ENCODE results near the gene BSN.
A peak's percentile ranks its signal among the peaks of the same experiment; 100 is the strongest.

The BSN gene

DNA sequence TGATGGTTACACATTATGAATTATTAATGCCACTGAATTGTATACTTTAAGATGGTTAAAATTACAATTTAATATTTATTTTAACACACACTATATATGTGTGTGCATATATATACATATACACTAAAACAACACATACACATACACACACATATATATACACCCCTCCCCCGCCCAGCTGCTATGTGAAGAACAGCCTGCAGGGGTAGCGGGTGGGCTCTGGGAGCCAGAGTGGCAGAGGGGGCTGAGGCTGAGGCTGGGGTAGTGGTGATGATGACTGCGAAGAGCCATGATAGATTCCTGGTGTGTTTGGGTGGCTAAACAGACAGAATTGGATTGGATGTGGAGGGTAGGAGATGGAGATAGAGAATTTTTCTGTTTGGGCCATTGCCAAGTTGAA, 80.5 kb downstream of the BSN start:
- no peak for DNase-seq

DNA sequence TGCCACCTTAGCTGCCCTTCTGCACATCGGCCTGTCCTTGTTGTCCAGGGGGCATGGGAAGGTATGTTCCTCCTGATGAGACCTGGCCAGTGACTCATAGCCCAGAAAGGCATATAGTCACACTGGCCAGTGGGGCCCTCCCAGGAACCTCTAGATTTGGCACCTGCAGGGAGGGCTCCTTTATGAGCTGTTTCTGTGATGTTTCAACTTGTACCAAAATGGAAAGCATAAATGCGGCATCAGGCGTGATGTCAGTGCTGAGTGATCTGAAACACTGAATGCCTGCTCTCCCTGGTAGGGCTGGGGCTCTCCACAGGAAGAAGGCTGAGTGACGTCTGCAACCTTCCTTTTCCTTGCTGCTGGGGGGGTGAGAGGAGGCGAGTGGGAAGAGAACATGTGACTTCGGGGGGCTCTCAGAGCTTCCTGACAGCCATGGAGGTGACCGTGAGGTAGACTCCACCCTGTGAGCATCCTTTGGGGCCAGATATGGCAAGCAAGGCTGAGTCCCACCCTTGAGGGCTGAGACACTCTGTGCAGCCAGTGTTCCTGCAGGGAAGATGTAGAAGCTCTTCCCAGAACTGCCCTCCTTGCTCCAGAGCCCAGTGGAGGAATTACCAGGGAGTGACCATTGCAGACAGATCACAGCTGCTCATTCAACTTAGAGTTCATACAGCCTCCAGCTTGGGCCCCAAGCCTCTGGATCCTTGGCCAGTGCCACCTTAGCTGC, 82.8 kb downstream of the BSN start:
- DNase-seq, result no peak

DNA sequence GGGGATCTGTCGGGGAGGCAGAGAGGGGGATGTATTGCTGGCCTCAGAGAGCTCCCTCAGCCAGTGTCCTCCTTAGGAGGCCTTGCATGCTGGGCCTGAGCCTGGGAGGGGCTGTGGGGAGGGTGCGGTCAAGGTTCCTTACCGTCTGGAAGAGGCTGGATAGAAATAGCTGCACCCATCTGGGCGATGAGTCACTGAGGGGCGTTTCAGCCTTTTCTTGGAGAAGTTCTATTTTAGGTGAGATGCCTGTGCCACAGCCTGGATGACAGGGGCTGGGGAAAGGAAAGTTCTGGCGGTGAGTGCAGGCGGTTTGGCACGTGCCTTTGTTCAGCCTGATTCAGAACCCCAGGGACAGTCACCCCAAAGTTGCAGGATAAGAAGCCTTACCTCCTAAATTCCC, 84.2 kb downstream of the BSN start:
- DNase-seq, result peak; percentile 75

DNA sequence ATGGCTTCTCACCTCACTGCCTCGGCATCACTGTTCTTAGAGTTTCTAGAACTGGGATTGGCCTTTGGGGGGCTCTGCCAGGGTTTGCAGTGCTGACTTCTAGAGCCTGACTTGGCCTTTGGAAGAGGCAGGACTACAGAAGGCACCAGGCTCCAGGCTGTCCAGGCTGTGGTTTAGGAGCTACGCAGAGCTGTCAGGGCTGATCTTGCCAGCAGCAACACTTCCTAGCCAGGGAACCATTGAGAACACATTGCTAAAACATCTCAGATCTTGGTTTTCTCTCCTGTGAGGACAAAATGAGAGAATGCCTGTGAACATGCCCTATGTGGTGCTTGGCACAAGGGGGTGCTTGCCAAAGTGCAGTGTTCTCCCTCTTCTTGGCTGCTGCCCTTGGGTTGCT, 85.3 kb downstream of the BSN start:
- DNase-seq, result no peak

DNA sequence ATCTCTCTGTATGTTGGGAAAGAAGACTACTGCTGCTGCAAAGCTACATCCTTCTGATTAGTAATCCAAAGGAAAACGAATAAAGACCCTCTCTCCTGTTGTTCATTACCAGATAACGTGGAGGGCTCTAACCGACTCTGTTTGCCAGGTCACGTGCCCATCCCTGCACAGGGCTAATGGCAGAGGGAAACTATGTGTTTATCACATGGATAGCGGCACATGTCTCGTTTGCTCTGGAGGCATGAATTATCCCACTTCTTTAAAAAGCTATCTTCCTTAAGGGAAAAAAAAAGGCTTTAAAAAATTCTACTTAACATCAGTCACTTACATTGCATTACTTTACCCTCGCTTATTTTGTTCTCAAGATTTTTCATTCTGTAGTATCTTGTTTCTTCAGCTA, 87.0 kb downstream of the BSN start:
- DNase-seq, result no peak

DNA sequence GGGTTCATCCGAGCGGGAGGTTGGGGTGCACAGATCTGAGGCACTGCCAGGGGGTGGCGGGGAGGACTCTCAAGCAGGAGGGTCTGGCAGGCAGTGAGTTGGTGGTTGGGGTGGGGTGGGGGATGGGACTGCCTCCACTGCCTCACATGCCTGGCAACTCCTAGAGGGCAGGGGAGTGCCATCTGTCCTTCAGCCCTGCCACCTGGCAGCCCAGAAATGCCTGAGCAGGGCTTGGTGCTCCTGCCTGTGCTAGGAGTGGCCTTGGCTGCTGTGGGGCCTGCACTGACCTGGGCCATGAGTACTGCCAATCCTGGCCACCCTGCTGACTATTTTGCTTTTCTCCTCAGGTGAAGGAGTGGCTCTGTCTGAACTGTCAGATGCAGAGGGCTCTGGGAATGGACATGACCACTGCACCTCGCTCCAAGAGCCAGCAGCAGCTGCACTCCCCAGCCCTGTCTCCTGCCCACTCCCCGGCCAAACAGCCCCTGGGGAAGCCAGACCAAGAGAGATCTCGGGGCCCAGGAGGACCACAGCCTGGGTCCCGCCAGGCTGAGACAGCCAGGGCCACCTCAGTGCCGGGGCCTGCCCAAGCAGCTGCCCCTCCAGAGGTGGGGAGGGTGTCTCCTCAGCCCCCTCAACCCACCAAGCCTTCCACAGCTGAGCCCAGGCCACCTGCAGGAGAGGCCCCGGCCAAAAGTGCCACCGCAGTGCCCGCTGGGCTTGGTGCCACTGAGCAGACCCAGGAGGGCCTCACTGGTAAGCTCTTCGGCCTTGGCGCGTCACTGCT, 87.8 kb downstream of the BSN start:
- no peak for DNase-seq

DNA sequence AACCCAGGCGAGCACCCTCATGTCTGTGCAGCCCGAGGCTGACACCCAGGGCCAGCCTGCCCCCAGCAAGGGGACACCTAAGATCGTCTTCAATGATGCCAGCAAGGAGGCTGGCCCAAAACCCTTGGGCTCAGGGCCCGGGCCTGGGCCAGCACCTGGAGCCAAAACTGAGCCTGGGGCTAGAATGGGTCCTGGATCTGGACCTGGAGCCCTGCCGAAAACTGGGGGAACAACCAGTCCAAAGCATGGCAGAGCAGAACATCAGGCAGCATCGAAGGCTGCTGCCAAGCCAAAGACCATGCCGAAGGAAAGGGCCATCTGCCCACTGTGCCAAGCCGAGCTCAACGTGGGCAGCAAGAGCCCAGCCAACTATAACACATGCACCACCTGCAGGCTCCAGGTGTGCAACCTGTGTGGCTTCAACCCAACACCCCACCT, 88.5 kb downstream of the BSN start:
- DNase-seq, result no peak

DNA sequence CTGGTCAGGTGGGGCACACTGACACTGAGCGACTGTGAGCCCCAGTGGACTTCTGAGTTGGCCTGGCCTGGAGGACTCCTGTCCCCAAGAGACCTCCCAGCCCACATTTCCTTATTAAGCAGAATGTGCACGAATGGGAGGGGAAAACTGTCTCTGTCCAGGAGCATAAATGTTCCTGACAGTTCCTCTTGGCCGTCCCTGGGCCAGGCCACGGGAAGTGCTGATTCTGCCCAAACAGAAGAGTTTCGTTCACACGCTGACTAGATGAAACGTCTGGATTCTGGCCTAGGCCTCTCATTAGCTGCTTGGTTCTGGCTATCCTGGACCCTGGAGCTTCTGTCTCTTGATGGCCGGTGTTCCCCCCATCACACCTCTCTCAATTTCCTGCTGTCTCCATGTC, 90.4 kb downstream of the BSN start:
- no peak for DNase-seq

DNA sequence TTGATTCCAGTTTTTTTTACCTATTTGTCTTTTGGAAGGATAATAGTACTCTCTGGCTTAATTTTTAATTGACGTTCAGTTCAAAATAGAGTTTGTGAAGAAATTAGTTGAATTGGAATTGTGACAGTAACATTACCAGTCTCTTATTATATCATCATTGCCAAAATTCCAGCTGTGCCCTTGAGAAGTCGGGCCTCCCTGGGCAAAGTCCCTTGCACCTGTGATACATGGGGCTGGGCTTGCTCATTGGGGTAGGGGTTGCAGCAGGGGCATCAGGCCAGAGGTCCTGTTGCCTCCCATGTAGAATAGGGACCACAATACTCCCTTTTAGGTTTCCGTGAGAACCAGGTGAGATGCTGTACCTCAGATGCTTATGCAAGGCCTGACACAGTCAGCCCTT, 92.0 kb downstream of the BSN start:
- no peak for DNase-seq

DNA sequence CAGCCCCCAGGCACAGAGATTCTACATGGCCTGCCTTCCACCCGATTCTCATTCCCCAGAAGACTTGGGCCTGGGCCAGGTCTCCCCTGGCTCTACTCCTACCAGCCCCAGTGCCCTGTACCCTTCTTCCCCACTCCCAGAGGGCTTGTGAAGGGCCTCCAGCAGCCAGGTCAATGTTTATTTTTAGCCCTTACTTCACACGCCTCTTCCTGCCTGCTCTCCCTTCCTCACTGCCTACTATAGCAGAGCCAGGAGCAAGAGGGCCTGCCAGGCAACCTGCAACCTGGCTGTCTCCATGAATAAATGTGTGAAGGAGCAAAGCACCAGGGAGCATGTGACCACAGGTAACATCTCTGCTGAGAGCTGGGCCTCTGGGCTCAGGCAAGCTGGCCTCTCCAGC, 93.5 kb downstream of the BSN start:
- DNase-seq, result no peak

DNA sequence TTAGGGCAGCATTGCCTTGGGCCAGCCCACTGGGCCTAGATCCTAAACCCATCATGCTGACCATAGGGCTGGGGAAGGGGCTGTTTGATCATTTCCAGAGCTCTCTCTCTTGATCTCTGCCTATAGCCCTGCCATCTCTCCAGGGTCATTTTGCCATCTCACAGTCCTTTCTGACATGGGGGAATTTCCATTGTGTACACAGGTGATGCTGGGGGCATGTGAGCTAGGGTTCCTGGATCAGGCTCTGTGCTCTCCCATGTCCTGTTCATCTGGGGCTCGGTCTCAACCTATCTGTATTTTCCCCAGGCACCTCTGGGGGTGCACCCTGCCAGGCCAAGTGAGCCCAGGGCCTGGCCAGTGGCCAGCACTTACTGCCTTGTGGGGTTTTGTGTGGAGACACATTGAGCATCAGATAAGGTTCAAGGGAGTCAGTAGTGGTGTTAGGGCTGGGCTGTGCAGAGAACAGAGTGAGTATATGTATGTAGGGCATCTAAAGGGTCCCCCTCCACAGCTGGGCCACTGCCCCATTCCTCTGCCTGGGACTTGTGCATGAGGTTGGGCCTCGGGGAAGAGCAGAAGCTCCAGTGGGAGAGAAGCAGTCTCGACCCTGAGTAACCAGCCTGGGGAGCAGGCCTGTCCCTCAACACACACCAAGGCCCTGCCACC, 94.2 kb downstream of the BSN start:
- peak; percentile 94 for DNase-seq

DNA sequence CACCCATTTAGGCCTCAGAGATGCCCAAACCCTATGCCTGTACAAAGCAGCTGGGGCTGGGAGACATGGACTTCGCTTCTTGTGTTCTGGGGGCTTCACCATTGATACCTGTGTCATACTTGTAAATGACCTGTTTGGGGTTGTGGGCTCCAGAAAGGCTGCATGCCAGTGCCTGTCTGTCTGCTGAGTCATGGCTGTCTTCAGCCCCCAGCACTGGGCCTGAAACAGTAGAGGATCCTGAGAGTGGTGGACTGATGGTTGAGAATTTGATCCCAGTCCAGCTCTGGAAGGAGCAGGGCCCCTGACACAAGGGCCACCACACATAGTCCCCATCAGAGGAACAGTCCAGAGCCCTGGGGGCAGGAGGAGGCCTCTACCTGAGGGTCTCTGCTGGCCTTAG, 95.3 kb downstream of the BSN start:
- no peak for DNase-seq

DNA sequence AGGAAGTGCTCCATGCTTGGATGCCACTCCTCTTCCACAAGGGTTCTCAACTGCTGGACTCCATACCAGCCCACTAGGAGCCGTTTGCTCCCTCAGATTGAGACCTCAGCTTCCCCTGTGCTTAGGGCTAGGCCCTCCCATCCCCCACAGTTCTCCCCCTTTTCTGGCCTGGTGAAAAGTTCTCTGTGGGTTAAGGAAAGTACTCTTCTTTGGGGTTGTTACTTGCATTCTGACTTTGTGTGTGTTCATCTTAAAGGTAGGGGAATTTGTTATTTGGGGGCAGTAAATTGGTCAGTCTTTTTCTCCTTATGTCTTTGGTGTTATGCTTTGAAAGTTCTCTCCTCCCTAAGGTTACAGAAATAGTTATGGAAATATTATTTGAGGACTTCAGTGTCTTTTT, 95.9 kb downstream of the BSN start:
- no peak for DNase-seq

DNA sequence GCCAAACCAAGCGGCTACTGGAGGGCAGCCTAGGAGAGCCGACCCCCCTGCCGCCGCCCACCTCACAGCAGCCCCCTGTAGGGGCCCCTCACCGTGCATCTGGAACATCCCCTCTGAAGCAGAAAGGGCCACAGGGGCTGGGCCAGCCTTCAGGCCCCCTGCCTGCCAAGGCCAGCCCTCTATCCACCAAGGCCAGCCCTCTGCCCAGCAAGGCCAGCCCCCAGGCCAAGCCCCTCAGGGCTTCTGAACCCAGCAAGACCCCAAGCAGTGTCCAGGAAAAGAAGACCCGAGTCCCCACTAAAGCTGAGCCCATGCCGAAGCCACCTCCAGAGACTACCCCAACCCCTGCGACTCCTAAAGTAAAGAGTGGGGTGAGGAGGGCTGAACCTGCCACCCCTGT, 96.4 kb downstream of the BSN start:
- DNase-seq, result no peak

DNA sequence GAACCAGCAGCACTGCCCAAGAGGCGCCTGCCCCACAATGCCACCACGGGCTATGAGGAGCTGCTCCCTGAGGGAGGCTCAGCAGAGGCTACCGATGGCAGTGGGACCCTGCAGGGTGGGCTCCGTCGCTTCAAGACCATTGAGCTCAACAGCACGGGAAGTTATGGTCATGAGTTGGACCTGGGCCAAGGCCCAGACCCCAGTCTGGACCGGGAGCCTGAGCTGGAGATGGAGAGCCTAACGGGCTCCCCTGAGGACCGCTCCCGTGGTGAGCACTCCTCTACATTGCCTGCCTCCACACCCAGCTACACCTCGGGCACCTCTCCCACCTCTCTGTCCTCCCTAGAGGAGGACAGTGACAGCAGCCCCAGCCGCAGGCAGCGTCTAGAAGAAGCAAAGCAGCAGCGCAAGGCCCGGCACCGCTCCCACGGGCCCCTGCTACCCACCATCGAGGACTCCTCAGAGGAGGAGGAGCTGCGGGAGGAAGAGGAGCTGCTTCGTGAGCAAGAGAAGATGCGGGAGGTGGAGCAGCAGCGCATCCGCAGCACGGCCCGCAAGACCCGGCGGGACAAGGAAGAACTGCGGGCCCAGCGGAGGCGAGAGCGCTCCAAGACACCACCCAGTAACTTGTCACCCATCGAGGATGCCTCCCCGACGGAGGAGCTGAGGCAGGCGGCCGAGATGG, 98.1 kb downstream of the BSN start:
- no peak for DNase-seq

DNA sequence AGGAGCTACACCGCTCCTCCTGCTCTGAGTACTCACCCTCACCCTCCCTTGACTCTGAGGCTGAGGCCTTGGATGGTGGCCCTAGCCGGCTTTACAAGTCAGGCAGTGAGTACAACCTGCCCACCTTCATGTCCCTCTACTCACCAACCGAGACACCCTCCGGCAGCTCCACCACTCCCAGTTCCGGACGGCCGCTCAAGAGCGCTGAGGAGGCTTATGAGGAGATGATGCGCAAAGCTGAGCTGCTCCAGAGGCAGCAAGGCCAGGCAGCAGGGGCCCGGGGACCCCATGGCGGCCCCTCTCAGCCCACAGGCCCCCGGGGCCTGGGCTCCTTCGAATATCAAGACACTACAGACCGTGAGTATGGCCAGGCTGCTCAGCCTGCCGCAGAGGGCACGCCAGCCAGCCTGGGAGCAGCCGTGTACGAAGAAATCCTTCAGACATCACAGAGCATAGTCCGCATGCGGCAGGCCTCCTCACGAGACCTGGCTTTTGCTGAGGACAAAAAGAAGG, 98.7 kb downstream of the BSN start:
- DNase-seq, result no peak

DNA sequence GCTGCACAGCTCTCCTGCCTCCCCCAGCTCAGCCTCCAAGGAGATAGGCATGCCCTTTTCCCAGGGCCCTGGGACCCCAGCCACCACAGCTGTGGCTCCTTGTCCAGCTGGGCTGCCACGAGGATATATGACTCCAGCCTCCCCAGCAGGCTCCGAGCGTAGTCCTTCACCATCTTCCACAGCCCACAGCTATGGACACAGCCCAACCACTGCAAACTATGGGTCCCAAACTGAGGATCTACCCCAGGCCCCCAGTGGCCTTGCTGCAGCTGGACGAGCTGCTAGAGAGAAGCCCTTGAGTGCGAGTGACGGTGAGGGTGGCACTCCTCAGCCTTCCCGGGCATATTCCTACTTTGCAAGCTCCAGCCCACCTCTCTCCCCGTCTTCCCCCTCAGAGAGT, 99.3 kb downstream of the BSN start:
- DNase-seq, result no peak

DNA sequence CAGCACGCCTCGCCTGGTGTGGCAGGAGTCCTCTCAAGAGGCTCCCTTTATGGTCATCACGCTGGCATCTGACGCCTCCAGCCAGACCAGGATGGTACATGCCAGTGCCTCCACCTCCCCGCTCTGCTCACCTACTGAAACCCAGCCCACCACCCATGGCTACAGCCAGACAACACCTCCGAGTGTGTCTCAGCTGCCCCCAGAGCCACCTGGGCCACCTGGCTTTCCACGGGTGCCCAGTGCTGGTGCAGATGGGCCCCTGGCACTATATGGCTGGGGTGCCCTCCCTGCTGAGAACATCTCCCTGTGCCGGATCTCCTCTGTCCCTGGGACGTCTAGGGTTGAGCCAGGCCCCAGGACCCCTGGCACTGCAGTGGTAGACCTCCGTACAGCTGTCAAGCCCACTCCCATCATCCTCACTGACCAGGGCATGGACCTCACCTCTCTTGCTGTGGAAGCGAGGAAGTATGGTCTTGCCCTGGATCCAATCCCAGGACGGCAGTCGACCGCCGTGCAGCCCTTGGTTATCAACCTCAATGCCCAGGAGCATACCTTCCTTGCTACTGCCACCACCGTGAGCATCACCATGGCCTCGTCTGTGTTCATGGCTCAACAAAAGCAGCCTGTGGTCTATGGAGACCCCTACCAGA, 100.0 kb downstream of the BSN start:
- no peak for DNase-seq

DNA sequence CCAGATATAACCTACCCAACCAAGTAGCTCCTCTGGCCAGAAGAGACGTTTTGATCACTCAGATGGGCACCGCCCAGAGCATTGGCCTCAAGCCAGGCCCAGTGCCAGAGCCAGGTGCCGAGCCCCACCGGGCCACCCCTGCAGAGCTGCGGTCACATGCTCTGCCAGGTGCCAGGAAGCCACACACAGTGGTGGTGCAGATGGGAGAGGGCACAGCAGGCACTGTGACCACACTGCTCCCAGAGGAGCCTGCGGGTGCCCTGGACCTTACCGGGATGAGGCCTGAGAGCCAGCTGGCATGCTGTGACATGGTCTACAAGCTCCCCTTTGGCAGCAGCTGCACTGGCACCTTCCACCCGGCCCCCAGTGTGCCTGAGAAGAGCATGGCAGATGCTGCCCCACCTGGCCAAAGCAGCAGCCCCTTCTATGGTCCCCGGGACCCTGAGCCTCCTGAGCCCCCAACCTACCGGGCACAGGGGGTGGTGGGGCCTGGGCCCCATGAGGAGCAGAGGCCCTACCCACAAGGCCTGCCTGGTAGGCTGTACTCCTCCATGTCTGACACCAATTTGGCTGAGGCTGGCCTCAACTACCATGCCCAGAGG, 100.8 kb downstream of the BSN start:
- DNase-seq, result no peak

DNA sequence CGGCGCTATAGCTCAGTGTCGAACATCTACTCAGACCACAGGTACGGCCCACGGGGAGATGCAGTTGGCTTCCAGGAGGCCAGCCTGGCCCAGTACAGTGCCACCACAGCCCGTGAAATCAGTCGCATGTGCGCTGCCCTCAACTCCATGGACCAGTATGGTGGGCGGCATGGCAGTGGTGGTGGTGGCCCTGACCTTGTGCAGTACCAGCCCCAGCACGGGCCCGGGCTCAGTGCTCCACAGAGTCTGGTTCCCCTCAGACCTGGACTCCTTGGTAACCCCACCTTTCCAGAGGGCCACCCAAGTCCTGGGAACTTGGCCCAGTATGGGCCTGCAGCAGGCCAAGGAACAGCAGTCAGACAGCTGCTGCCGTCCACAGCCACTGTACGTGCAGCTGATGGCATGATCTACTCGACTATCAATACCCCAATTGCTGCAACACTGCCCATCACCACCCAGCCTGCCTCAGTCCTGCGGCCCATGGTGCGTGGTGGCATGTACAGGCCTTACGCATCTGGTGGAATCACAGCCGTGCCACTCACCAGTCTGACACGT, 101.5 kb downstream of the BSN start:
- no peak for DNase-seq

DNA sequence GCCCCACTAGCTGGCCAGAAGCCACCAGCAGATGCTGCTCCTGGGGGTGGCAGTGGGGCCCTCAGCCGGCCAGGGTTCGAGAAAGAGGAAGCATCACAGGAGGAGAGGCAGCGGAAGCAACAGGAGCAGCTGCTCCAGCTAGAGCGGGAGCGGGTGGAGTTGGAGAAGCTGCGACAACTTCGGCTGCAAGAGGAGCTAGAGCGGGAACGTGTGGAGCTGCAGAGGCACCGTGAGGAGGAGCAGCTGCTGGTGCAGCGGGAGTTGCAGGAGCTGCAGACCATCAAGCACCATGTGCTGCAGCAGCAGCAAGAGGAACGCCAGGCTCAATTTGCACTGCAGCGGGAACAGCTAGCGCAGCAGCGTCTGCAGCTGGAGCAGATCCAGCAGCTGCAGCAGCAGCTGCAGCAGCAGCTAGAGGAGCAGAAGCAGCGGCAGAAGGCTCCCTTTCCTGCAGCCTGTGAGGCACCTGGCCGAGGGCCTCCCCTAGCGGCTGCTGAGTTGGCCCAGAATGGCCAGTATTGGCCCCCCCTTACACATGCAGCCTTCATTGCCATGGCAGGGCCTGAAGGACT, 102.3 kb downstream of the BSN start:
- no peak for DNase-seq
